Keratinocyte (primary cell): ENCODE results near the gene PTDSS2. TPM values are rescaled to one million over a fixed set of nuclear protein-coding genes. Genes with fewer than 3 reads are reported as not detected.

Experiments used
- DNase-seq: peaks from one replicate; pipeline ENCODE4 v3.0.0-alpha.2; 2011; ENCODE audit warnings: low read depth, missing footprints, low spot score
- FAIRE-seq: peaks from 2 replicates; lab custom pipeline; 2011; peaks lifted over from hg19 to GRCh38; lab: Jason Lieb, UNC
- H2AFZ ChIP-seq: 2 replicates; pipeline ENCODE4 v1.6.0; 2012; ENCODE audit warnings: low read length, control low read depth, inconsistent platforms; ENCODE audit not compliant: control insufficient read depth
- H3K27ac ChIP-seq: 2 replicates; pipeline ENCODE4 v1.5.1; 2011; ENCODE audit warnings: low read length; ENCODE audit not compliant: control insufficient read depth, insufficient read depth
- H3K27me3 ChIP-seq: 3 replicates; pipeline ENCODE4 v1.6.0; 2011; ENCODE audit warnings: low read length; ENCODE audit not compliant: control insufficient read depth, insufficient read depth; ENCODE audit errors: extremely low read depth
- H3K36me3 ChIP-seq, 2 experiments: 2 replicates in 1 of 2; 3 replicates in 1 of 2; pipeline ENCODE4 v1.5.1; 2011; ENCODE audit warnings: low read length in 2 of 2, mild to moderate bottlenecking in 1 of 2; ENCODE audit not compliant: control insufficient read depth in 2 of 2, insufficient read depth in 2 of 2; ENCODE audit errors: extremely low read depth in 1 of 2
- H3K4me1 ChIP-seq: 3 replicates; pipeline ENCODE4 v1.5.1; 2011; ENCODE audit warnings: low read length; ENCODE audit not compliant: control insufficient read depth, insufficient read depth; ENCODE audit errors: extremely low read depth
- H3K4me2 ChIP-seq: 3 replicates; pipeline ENCODE4 v1.6.0; 2011; ENCODE audit warnings: low read depth, low read length; ENCODE audit not compliant: control insufficient read depth, insufficient read depth; ENCODE audit errors: extremely low read depth
- H3K4me3 ChIP-seq, 3 experiments: fragments of 200-600 bp in 1 of 3; sonication (generic) in 1 of 3; 2 replicates in 2 of 3; 3 replicates in 1 of 3; pipeline ENCODE4 v1.5.1; 2011 to 2016; ENCODE audit warnings: low read length in 3 of 3, mild to moderate bottlenecking in 3 of 3, control low read depth in 2 of 3, inconsistent platforms in 1 of 3, low read depth in 1 of 3, mixed read lengths in 1 of 3, mixed run types in 1 of 3, moderate library complexity in 1 of 3; ENCODE audit not compliant: control insufficient read depth in 2 of 3, insufficient read depth in 2 of 3; ENCODE audit errors: extremely low read depth in 1 of 3
- H3K79me2 ChIP-seq: 2 replicates; pipeline ENCODE4 v1.6.0; 2012; ENCODE audit warnings: low read length; ENCODE audit not compliant: control insufficient read depth, insufficient read depth
- H3K9ac ChIP-seq: 3 replicates; pipeline ENCODE4 v1.6.0; 2011; ENCODE audit warnings: low read length; ENCODE audit not compliant: control insufficient read depth, insufficient read depth; ENCODE audit errors: extremely low read depth
- H3K9me1 ChIP-seq: 3 replicates; pipeline ENCODE4 v1.6.0; 2011; ENCODE audit warnings: low read length; ENCODE audit not compliant: control insufficient read depth, insufficient read depth; ENCODE audit errors: extremely low read depth
- H3K9me3 ChIP-seq: 2 replicates; pipeline ENCODE4 v1.5.1; 2012; ENCODE audit warnings: low read depth, low read length; ENCODE audit not compliant: control insufficient read depth
- H4K20me1 ChIP-seq: 3 replicates; pipeline ENCODE4 v1.6.0; 2011; ENCODE audit warnings: low read length; ENCODE audit not compliant: control insufficient read depth, insufficient read depth; ENCODE audit errors: extremely low read depth
- CTCF ChIP-seq, 3 experiments: IDR thresholded peaks in 1 of 3; conservative IDR thresholded peaks in 1 of 3; optimal IDR thresholded peaks in 1 of 3; 2 replicates in 2 of 3; 3 replicates in 1 of 3; pipeline versions ENCODE3 to v1.5.1; 2011; ENCODE audit warnings: low read length in 3 of 3, mild to moderate bottlenecking in 3 of 3, moderate library complexity in 2 of 3, control low read depth in 1 of 3, inconsistent platforms in 1 of 3; ENCODE audit not compliant: insufficient read depth in 2 of 3; ENCODE audit errors: extremely low read depth in 1 of 3
- EZH2 ChIP-seq: IDR thresholded peaks from one replicate; pipeline ENCODE4 v1.6.1; 2012; ENCODE audit warnings: inconsistent platforms, mild to moderate bottlenecking, low read length, moderate library complexity
- dilution Hi-C: fragments of 300-500 bp; cut with MboI; formaldehyde crosslinking; loops from one replicate; pipeline ENCODE4 v1.7.0; 2020; ENCODE audit warnings: low sequenced_read_pairs; ENCODE audit not compliant: extremely low pct_ligation_motif_present
- polyA plus RNA-seq, 5 experiments: library from polyadenylated mRNA; depleted of rRNA in 3 of 5; stranded (reverse) in 3 of 5; stranded (forward) in 1 of 5; unstranded in 1 of 5; fragments of >200 nt; gene quantifications; 1 replicate in 1 of 5; 2 replicates in 3 of 5; 3 replicates in 1 of 5; pipeline versions ENCODE4 v1.2.1 to v1.2.3, GENCODE V29; 2011 to 2012; ENCODE audit warnings: missing spikeins in 2 of 5, low read depth in 1 of 5, low replicate concordance in 1 of 5

PTDSS2 gene
- polyA plus RNA-seq, 1 donor (not counting 4 experiments of a cell fraction or from before 2014, with no cell fraction given) = 21.6 TPM

DNA sequence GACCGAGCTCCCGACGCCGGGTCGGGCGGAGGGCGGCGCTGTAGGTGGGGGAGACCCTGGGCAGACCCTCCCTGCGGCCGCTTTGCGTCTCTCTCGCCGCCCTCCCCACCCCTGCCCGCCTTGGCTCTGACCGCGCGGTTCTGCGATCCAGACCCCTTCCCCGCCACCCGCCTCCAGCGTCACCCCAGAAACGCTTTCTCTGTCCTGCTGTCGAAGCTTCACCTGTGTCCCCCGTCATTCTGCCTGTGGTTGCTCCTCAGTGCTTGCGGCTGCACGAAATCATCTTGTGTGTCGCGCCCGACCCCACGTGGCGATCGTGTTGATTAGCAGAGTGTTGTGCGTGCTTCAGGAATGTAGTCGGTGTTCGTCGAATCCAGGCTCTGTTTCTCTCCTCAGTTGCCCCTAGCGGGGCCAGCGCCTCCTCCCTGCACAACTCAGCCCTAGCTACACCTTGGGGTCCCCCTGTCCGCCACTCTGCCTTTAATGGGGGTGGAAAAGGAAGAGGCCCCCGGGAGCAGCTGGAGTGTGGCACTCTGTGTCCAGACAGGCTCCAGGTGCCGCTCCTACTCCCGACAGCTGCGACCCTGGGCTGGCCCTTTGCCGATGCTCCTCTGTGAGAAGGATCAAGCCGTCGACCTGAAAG, 851 bp downstream of the PTDSS2 start:
- H3K27ac ChIP-seq = peak overlapping the region; percentile 70
- peaks cover 55% of the 10 kb centered on the region for H3K79me2 ChIP-seq
- no peaks in the 10 kb centered on the region for H4K20me1 ChIP-seq
- H3K4me3 ChIP-seq = peak overlapping the region; percentile 81 to 87 (median 84)
- H2AFZ ChIP-seq = peak overlapping the region; percentile 51
- TF ChIP-seq EZH2 = no peak
- peak in 2 of 3 experiments; percentile 44 to 79 for TF ChIP-seq CTCF (optimal IDR thresholded peaks at IDR 0.05 in 1 of 3, IDR thresholded peaks at IDR 0.05 in 1 of 3, conservative IDR thresholded peaks at IDR 0.05 in 1 of 3; ENCODE audit: extremely low read depth in 1 of 3, insufficient read depth in 2 of 3, low read length in 3 of 3)
- no peaks in the 10 kb centered on the region for H3K9me1 ChIP-seq
- dilution Hi-C loops = no loop called here
- no peaks in the 10 kb centered on the region for H3K27me3 ChIP-seq
- H3K9me3 ChIP-seq = no peaks in the 10 kb centered on the region
- peak overlapping the region; percentile 95 for H3K4me2 ChIP-seq
- peak overlapping the region; percentile 89 for H3K9ac ChIP-seq
- H3K36me3 ChIP-seq = peaks cover 13 to 16% of the 10 kb centered on the region in 2 experiments
- peaks cover 24% of the 10 kb centered on the region for H3K4me1 ChIP-seq
- no peak for DNase-seq
- FAIRE-seq = peak; percentile 84

GRCh38 chr11:451738-452137, 1.7 kb downstream of the PTDSS2 start:
- Histone ChIP-seq H3K4me1 (peaks cover 22% of the 10 kb centered on the region), H3K9ac (peak overlapping the region; percentile 89), H3K27me3 (no peaks in the 10 kb centered on the region), H3K36me3 (peaks cover 13 to 16% of the 10 kb centered on the region in 2 experiments), H3K79me2 (peaks cover 61% of the 10 kb centered on the region), H3K27ac (no peak overlapping the region), H2AFZ (no peak overlapping the region), H4K20me1 (no peaks in the 10 kb centered on the region), H3K4me2 (peak overlapping the region; percentile 95), H3K9me3 (no peaks in the 10 kb centered on the region), H3K4me3 (peak overlapping the region in 2 of 3 experiments; percentile 81 to 87), H3K9me1 (no peaks in the 10 kb centered on the region)
- TF ChIP-seq EZH2 = no peak
- no peak for TF ChIP-seq CTCF (optimal IDR thresholded peaks at IDR 0.05 in 1 of 3, IDR thresholded peaks at IDR 0.05 in 1 of 3, conservative IDR thresholded peaks at IDR 0.05 in 1 of 3; ENCODE audit: extremely low read depth in 1 of 3, insufficient read depth in 2 of 3, low read length in 3 of 3)
- DNase-seq (no peak), FAIRE-seq (no peak)
- dilution Hi-C loops = no loop called here
